CD4-positive, alpha-beta T cell treated with Interleukin-6 for 4 hours (primary cell): Measurements from ENCODE around the gene FMN1.

Experiments used
- DNase-seq: peaks from one replicate; pipeline ENCODE4 v3.0.0-alpha.2; 2020; ENCODE audit warnings: mixed read lengths

FMN1 gene

DNA sequence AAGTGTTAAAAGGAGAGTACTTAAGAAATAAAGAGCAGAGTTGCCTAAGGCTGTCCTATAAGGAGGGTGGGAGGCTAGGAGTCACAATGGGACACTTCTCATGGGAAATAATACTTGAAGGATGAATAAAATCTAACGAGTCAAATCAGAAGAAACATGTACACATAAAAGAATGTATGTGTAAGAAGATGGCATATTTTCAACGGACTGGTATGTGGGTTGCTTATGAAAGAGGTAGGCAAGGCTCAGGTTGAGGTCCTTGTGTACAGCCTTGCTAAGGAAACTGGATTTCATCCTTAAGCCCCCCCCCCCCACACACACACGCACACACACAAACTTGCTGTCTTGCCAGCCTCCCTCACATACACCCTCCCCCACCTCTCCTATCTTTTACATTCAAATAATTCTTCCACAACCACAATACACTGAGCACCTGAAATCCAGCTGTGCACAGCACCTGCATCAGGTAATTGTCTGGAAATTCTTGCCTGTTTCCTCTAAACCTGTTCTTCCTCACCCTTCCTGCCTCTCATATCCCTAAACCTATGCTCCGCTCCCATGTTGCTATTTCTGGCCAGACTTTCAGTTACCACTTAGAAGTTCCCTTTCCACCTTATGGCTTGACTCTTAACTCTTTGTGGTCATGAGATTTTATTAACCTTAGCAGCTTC lies 79.2 kb downstream of the FMN1 start:
- DNase-seq, result no peak

DNA sequence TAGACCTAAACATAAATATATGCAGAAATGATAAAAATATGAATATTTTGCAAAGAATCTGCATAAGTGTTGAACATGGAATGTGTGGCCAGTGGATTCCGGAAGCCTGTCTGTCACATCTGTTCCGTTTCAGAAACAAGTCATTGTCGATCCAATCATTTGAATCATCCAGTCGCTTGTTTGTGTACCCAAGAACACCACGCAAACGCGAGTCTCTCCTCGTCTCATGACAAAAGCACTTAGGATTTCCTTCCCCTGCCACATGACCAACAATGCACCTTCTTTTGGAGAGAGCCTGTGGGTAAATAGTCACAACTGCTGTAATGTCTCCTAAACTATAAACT lies 80.2 kb downstream of the FMN1 start:
- no peak for DNase-seq

DNA sequence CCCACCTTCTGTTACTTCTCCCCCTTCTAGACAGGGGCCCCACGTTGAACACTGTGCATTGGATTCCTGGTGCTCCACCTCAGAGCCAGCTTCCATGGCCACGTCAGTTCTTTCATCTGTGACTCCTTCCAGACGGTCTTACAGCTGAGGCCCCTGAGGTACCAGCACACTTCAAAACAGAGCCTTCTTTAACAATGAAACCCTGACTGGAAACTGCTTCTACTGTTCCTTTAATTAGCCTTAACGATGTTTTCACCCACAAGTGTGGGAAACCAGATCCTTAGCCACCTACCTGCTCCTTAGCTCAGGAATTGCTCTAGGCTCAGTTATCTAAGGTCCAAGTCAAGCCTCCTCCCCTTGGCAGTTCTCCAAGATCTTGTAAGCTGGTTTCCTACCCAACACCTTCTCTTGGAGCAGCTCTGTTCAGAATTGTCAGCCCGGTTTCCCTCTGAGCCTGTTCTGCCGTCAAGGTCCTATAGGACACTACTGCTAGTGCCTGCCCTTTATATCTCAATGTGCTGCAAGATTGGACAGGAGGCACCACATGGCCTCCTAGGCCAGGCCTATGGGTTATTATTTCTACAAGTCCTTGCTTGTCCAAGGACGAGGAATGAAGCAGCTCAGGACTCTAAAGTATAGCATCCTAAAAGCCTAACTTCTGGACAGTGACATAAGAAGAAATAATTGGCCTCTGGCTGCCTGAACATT lies 80.7 kb downstream of the FMN1 start:
- DNase-seq, result no peak

DNA sequence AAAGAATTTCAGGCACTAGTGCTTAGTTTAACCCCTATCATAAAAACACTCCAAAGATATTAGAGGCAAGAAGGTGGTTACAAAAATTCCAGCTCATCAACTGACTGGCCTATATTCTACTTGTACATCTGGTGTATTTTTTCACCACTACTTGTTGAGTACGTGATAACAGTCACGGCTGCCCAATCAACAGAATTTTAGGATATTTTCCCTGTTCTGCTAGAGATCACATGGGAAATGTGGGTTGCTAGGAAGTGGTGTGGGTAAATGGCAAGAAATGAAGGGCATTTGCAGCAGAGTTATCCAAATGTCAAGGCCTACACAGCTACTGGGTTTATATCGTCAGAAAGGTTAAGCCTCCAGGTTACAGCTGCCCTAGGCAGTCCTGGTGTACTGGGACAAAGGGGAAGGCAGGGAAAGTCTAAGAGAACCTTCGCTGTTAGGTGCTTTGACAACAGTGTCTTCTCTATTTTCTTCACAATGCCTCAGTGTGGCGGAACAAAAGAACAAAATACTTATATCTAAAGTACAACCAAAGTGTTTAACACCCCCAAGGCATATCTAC lies 81.9 kb downstream of the FMN1 start:
- DNase-seq, result no peak

DNA sequence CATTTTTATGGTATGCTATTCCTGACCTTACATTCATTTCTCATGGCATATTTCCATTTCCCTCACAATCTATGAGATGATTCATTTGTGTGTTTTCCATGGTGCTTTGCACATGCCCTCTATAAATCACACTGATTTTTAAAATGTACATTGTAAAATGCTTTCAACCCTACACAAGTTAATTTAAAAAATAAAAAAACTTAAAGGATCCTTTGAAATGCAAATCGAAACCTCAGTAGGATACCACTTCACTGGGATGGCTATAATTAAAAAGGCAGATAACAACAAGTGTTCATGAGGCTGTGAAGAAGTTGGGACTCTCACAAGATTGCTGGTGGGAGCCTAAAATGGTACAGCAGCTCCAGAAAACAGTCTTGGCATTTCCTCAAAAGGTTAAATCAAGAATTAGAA lies 83.5 kb downstream of the FMN1 start:
- DNase-seq, result no peak

DNA sequence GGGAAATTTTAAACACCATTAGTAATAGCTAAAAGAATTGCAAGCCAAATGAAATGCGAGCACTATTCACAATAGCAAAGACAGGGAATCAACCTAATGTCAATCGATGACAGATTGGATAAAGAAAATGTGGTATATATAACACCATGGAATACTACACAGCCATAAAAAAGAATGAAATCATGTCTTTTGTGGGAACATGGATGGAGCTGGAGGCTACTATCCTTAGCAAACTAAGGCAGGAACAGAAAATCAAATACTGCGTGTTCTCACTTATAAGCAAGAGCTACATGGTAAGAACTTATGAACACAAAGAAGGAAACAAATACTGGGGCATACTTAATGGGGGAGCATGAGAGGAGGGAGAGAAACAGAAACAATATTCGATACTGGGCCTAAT lies 85.2 kb downstream of the FMN1 start:
- no peak for DNase-seq

DNA sequence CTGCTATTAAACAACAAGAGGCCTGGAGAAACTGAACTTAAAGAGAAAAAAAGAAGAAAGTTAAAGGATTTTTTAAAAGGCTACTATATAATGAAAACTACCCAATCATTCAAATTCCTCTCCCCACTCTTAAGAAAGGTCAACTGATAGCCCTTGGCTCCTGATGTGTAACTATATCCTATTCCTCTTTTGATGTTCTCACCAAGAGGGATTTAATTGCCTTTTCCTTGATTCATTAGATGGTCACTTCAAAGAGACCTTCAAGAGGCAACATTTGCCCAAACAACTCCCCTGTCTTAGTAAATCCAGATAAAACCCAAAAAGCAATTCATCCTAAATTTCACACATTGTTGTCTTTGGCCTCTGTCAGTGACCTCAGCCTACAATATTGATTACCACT lies 86.0 kb downstream of the FMN1 start:
- no peak for DNase-seq

DNA sequence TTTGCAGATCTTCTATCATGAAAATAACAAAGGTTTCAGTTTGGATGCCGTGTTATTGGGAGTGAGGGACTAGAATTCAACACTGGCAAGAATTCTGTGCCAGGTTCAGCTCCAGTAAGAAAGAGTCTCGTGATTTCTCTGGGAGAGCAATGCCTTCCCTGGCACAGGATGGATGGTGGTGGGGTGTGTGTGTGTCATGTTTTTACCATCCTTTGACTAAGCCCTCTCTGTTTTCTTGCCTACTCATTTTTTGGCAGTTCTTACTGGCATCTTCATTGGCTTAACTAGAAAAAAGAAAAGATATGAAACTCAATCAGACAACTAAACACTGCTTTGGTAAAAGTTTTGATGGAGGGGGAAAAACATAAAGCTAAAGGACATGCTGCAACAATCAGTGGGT lies 86.6 kb downstream of the FMN1 start:
- DNase-seq, result no peak

DNA sequence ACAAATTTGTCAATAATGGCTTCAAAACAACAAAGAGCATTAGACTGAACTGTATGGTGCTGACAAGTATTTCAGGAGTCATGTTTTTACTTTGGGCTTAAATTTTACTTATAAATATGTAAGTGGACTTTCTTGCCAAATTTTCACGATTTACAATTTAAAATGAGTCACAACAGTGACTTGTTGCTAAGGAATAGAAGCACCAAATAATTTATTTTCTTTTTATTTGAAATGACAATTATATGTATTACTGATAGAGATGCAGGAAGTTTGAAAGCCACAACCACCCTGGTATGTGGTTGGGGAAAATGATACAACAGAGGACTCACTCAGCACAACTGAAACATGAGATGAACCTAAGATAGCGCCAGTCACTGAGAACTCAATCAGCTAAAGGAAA lies 90.3 kb downstream of the FMN1 start:
- DNase-seq, result peak; percentile 50

DNA sequence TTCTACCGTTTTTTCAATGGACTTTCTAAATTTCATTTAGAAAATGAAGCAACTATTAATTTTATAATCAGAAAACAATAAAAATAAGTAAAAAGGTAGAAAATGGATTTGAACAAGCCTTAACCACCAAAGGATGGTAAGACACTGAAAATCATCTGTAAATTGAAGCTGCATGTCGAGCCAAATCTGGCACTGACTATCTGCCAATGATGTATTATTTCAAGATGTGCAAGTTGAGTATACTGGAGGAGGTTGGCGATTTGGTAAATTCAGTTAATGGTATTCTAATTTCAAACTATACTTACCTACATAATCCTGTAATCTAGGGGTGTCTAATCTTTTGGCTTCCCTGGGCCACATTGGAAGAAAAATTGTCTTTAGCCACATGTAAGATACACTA lies 93.5 kb downstream of the FMN1 start:
- no peak for DNase-seq

DNA sequence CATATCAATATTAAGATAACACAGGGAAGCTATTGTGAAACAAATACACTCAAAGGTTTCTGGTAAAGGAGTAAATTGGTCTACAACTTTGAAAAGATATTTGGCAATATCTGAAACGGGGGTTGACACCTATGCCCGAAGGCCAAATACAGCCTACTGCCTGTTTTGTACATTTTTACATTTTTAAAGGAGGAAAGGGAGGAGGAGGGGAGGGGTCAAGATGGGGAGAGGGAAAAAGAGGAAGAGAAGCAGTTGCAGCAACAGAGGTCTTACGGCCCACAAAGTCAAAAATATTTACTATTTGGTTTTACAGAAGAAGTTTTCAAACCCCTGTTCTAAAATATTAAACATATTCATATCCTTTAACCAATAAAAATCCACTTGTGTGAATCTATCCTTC lies 94.2 kb downstream of the FMN1 start:
- DNase-seq, result no peak

DNA sequence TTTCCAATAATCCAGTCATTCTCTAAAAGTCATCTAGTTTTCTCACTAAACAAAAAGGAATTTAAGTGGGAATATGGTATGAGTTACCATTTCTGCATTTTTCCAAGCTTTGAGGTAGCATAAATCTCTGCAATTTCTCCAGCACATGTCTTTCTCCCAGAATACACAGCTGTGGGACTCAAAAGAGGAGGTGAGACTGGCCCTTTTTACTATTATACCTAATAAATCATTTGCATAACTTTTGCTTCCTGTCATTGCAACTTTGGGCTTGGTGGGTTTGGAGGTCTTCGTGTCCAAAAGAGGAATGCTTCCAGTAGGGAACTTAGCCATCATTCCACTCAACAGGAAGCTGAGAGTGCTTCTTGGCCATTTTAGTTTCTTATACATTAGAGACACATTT lies 94.8 kb downstream of the FMN1 start:
- no peak for DNase-seq

DNA sequence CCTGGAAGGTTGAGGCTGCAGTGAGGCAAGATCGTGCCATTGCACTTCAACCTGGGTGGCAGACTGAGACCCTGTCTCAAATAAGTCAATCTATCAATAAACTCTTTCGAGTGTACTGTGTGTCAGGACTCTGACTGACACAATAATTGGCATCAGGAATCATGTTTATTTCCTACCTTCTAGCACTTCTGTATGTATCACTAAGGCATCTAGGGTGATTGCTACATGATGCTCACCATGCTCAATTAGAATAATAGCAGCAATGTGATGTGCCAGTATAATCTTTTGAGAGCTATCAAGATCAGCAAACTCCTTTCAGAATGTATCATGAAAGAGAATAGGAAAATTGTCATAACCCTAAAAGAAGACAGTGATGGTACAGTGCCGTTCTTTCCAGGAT lies 95.3 kb downstream of the FMN1 start:
- no peak for DNase-seq

DNA sequence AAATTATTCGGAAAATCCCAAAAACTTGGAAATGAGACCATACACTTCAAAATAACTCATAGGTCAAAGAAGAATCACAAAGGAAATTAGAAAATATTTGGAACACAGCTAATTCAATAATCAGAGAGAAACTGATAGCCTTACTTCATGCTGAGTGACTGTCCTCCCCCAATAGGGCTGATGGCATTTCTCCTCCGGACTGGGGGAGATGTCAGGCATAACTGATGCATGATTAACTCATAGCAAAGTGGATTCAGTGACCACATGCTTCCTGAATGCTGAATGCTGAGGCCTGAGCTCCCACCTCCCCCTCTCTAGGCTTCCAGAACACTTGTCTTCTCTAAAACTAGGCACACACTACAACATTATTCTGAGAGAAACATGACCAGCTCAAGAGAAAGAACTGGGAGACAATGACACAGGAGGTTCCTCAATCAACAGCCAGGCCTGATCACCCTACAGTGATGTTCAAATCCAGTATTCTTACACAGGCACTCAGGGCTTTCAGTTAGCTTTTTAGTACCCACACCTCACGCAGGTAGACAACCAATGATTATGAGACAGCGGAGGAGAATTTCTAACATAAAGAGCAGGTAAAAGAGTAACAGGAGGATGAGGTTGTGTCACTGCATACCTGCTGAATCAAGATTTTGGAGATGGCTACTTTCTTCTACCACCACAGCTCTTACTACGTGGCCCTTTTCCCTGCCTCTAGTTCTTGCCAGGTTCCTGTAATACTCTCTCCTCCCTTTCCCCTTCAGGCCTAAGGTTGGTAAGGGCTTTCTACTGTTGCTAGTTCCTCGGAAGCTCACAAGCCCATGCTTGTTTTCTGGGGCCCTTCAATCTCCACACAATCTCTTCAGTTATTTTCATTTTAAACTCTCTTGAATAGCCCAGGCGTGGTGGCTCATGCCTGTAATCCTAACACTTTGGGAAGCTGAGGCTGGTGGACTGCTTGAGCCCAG lies 96.1 kb downstream of the FMN1 start:
- no peak for DNase-seq

DNA sequence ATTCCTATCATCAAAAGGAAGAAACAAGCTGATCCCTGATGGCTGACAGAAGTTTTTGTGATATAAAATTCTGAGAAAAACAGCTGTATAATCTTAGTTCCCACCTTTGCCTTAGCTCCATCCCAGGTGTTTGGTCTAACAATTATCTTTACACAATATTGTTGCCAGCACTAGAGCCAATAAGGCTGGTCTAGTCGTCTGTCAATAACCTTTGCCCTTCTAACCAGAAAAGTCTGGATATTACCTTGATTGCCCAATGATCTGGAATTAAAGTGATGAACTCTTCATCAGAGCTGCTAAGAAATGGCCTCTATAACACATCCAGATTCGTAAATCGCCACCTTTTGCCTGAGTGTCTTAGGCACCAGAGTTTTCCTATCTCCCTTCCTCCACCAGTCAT lies 98.4 kb downstream of the FMN1 start:
- DNase-seq, result no peak

DNA sequence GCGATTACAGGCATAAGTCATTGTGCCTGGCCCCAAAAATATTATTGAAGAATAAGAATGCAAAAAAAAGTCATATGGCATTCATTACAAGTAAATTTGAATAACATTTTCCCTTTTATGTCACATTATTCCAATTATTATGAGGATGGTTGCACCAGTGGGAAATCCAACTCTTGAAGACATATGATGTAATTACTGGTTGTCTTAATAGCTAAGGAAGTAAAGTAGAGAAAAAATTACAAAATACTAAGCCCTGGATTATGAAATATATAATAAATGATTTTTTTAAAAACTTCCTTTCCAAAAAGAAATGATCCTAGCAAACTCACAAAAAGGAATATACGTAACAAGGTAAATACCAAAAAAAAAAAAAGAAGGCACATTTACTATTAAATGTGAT lies 98.9 kb downstream of the FMN1 start:
- DNase-seq, result no peak

DNA sequence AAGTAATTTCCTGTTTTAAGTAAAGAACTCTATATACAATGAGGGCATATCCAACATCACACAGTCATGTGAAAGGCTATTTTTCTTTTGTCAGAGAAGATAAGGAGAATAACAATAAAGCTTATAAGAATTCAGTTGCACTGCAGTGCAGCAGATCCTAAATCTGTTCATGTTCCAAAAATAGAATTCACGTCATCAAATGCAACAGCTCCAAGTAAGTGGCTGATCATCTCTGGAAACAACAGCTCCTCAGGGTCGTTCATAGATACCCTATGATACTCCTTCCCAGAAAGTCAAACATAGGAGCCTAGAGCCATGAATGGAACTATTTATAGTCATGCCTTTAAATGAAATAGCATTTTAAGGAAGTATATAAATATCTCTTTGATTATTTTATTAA lies 100.2 kb downstream of the FMN1 start:
- DNase-seq, result no peak

DNA sequence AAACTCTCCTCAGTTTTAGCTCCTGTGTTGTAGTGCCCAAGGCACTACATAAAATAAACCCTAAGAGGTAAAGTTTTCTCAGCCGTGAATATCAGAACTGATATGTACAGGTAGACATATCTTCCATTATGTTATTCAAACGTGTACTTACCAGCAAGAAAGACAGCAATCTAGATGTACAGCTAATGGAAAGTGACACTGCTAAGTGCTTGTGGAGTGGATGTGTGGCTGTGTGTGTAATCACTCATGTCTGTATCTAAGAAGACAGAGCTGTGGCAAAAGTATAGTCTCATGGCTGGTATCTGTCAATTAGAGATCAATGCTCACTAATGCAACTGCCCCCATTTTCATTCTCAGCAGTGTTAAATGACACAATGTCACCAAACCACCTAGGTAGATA lies 101.3 kb downstream of the FMN1 start:
- DNase-seq, result no peak

DNA sequence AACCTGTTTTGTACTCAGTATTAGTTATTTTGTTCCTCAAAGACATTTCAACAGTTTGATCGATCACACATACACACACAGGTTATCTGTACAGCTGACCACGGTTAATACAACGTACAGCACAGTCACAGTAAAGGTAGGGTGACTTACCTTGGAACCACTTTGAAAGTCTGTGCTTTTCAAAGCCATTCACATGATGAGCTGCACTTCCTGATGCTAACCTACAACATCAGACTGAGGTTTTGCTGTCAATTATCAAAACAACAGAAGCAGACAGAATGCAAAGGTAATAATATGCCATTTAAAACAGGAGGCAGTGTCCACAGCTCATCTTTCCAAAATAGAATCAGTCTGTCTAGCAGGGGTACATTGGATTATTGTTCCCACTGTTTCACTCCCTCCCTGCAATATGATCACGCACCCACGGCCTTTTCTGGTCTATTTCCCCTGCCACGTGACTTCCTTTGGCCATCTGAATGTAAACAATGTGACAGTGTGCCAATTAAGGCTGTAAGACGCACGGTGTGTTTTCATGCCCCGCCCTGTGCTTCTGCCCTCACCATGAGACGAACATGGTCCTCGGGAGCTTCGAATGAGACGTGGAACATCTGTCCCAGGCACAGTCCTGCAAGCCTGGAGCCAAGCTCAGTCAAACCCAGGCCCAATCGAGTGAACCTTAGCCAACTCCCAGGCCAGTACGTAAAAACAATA lies 102.4 kb downstream of the FMN1 start:
- DNase-seq, result peak; percentile 21

DNA sequence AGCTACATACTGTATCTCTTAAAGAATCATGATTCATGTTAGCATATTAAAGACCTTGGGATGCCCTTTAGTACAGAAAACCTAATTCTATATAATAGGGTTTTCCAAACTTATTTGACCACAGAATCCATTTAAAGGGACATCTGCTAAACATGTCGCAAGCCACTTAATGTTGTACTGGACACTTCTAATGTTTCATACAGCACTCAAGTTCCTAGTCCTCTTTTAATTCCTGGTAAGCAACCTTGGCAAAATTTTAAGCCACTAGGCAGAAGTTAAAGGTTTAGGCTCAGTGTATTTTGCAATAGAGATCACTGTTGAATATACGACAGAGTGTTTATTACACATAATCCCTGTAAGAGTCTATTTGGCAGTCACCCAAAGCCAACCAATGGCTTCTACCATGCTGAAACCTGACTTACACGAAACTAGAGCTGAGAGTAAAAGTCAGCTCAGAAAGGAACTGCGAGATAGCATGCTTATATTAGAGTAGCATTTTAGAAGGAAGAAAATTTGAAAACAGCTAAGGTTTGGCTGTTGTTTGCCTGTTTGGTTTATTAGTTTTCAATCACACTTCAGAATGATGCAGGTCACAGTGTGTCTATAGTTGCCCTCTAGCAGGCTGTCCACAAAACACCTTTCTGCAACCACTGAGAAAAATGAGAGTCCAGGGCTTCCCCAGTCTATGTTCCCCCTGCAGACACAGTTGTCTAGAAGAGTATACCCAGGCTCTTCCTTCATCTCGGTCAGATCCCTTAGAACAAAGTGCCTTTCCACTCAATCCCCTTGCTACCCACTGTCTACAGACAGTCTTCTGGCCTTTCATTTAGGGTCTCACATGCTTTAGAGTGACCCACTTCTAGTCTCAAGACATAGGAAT lies 104.4 kb downstream of the FMN1 start:
- peak; percentile 40 for DNase-seq

DNA sequence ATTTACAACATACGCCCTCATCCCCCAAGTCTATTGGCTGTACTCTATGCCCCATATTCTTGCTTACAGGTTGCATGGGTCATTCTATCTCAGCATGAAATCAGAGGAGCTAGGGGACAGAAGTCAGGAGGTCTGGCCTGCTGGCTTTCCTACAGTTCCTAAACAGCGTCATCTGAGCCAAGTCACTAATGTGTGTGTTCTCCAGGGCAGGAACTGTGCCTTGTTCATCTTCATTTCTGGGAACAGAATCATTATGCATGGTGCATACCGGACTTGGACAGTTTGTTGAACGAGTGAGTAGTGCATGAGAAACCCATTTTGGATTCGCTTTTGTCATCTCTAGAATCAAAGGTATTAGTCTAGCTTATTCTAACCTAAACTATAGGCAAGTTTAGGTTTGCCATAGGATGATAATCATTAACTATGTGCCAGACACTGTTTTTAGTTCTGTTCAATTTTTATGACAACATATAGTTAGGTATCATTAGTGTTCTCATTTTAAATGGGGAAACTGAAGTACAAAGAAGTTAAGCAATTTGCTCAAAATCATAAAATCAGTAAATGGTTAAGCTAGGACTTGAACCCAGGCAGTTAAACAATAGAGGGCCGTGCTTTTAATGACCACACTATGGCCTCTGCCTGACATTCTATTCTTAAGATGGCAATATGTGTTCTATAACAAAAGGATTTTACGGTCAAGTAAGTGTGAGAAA lies 105.2 kb downstream of the FMN1 start:
- DNase-seq, result no peak
